AG04450 (cell line): ENCODE data around the gene CD300LF. TPM values are rescaled to one million over a fixed set of nuclear protein-coding genes. Genes with fewer than 3 reads are reported as not detected.

Source experiments
- CTCF ChIA-PET: fragments of 300-600, 350-600 bp; formaldehyde crosslinking; extraction: SDS; loops from one replicate; lab custom pipeline; 2022; ENCODE audit warnings: antibody characterized with exemption, inconsistent platforms; lab: Charles Lee
- POLR2A ChIA-PET: fragments of 350-600 bp; formaldehyde crosslinking; extraction: SDS; loops from one replicate; lab custom pipeline; 2021; ENCODE audit warnings: antibody characterized with exemption, inconsistent platforms; lab: Yijun Ruan, JAX
- DNase-seq: peaks from one replicate; pipeline ENCODE4 v3.0.0-alpha.2; 2011; ENCODE audit warnings: low read depth, low spot score
- H3K27ac ChIP-seq: one replicate; pipeline ENCODE4 v1.5.1; 2012; ENCODE audit warnings: low read depth, low read length, control low read depth
- H3K27me3 ChIP-seq: one replicate; pipeline ENCODE4 v1.6.0; 2012; ENCODE audit warnings: low read length; ENCODE audit not compliant: control insufficient read depth, insufficient read depth
- H3K4me3 ChIP-seq: 2 replicates; pipeline ENCODE4 v1.5.1; 2011; ENCODE audit warnings: mild to moderate bottlenecking, low read depth, low read length, control low read depth
- H3K9me3 ChIP-seq: 2 replicates; pipeline ENCODE4 v1.5.1; 2012; ENCODE audit warnings: low read length; ENCODE audit not compliant: control insufficient read depth, insufficient read depth
- CTCF ChIP-seq: IDR thresholded peaks from 2 replicates; pipeline ENCODE4 v1.5.1; 2011; ENCODE audit warnings: low read depth, low read length, control low read depth, inconsistent platforms
- polyA plus RNA-seq: library from polyadenylated mRNA; depleted of rRNA; stranded (reverse); fragments of >200 nt; gene quantifications from 2 replicates; pipeline ENCODE4 v1.2.3, GENCODE V29; 2011

CD300LF gene
- polyA plus RNA-seq, 1 experiment, result not detected

GRCh38 chr17:74712301-74712700 is 422 bp downstream of the CD300LF start:
- TF ChIP-seq CTCF, result no peak
- no peak for DNase-seq
- peaks cover 2% of the 10 kb centered on the region for H3K27me3 ChIP-seq
- ChIA-PET POLR2A (no interaction called here), CTCF (no interaction called here)
- no peak overlapping the region for H3K4me3 ChIP-seq
- H3K27ac ChIP-seq, result no peak overlapping the region
- no peaks in the 10 kb centered on the region for H3K9me3 ChIP-seq

- CTCF ChIA-PET, result no interaction called here
- no peak for TF ChIP-seq CTCF
- Histone ChIP-seq H3K9me3 (no peaks in the 10 kb centered on the region), H3K27me3 (peaks cover 2% of the 10 kb centered on the region), H3K4me3 (no peak overlapping the region), H3K27ac (no peak overlapping the region)
- DNase-seq, result no peak
- POLR2A ChIA-PET, result no interaction called here
Measured at GRCh38 chr17:74711058-74711824, 1.5 kb downstream of the CD300LF start.

- ChIA-PET CTCF (no interaction called here), POLR2A (no interaction called here)
- Histone ChIP-seq H3K27me3 (no peaks in the 10 kb centered on the region), H3K27ac (no peak overlapping the region), H3K9me3 (no peaks in the 10 kb centered on the region; the same call in 1 of the 2 replicates), H3K4me3 (no peak overlapping the region)
- no peak for TF ChIP-seq CTCF
- no peak for DNase-seq
Measured at GRCh38 chr17:74704544-74704943, 8.2 kb downstream of the CD300LF start.

- CTCF ChIA-PET, result no interaction called here
Measured at GRCh38 chr17:74703311-74703710, 9.4 kb downstream of the CD300LF start.

More at GRCh38 chr17:74703311-74703710, 9.4 kb downstream of the CD300LF start:
- no peaks in the 10 kb centered on the region for H3K27me3 ChIP-seq
- DNase-seq, result no peak
- no peaks in the 10 kb centered on the region; the same call in 1 of the 2 replicates for H3K9me3 ChIP-seq
- TF ChIP-seq CTCF, result no peak
- H3K4me3 ChIP-seq, result no peak overlapping the region
- POLR2A ChIA-PET, result no interaction called here
- H3K27ac ChIP-seq, result no peak overlapping the region
